ENCODE data around the gene STRIP2. TPM values are rescaled to one million over a fixed set of nuclear protein-coding genes. Genes with fewer than 3 reads are reported as not detected.

The STRIP2 gene
- total RNA-seq, 2 experiments from 2014 or later = 0.19 TPM; not detected in 1

Other genes with a start within 250 kb of the STRIP2 start
- not detected for gene SMO, start 245.8 kb upstream of the STRIP2 start, total RNA-seq
- 1 to 10 TPM; 3.1 to 5.8 TPM for gene AHCYL2, start 209.4 kb upstream of the STRIP2 start, total RNA-seq
- under 1 TPM; 0.56 to 0.68 TPM for gene SMKR1, start 68.1 kb downstream of the STRIP2 start, total RNA-seq
- 10 to 100 TPM; 31.9 to 34.9 TPM for gene NRF1, start 177.3 kb downstream of the STRIP2 start, total RNA-seq